ENCODE data around the gene PPP1R27. TPM values are rescaled to one million over a fixed set of nuclear protein-coding genes. Genes with fewer than 3 reads are reported as not detected.

The PPP1R27 gene
- total and polyA plus RNA-seq, 2 donors (not counting 3 experiments of a cell fraction or from before 2014, with no cell fraction given): not detected

GRCh38 chr17:81822312-81822637 lies 12.6 kb downstream of the PPP1R27 start:
- Histone ChIP-seq H3K4me2 (ENCODE audit: insufficient read depth, low read length) (no peak overlapping the region), H3K36me3 (ENCODE audit: control insufficient read depth in 2 of 2, extremely low read depth in 1 of 2, insufficient read depth in 2 of 2, low read length in 2 of 2) (peaks cover 0 to 8% of the 10 kb centered on the region in 2 experiments), H3K9me3 (replicated peaks; ENCODE audit: control insufficient read depth, insufficient read depth, low read length) (no peaks in the 10 kb centered on the region), H3K79me2 (ENCODE audit: control insufficient read depth, insufficient read depth, low read length) (no peaks in the 10 kb centered on the region), H3K9me1 (replicated peaks; ENCODE audit: control insufficient read depth, extremely low read depth, insufficient read depth, low read length) (no peaks in the 10 kb centered on the region), H3K9ac (replicated peaks; ENCODE audit: extremely low read depth, insufficient read depth, low read length) (no peak overlapping the region), H3K27me3 (ENCODE audit: control insufficient read depth in 2 of 2, insufficient read depth in 2 of 2, low read length in 2 of 2) (peaks cover 0 to 2% of the 10 kb centered on the region in 2 experiments), H3K4me3 (replicated peaks in 1 of 3; ENCODE audit: insufficient read depth in 1 of 3, low read depth in 1 of 3, low read length in 3 of 3) (no peak overlapping the region), H4K20me1 (replicated peaks; ENCODE audit: control insufficient read depth, extremely low read depth, insufficient read depth, low read length) (no peaks in the 10 kb centered on the region), H3K27ac (ENCODE audit: insufficient read depth, low read depth, low read length) (no peak overlapping the region), H3K4me1 (ENCODE audit: control insufficient read depth, extremely low read depth, insufficient read depth, low read length) (no peaks in the 10 kb centered on the region), H2AFZ (ENCODE audit: low read depth, low read length) (no peak overlapping the region)
- no TSS peak for BruUV-seq (replicated peaks)
- no peak for TF ChIP-seq POLR2A (IDR thresholded peaks at IDR 0.05; ENCODE audit: low read depth, low read length)
- TF ChIP-seq GATA2 (IDR thresholded peaks at IDR 0.05; ENCODE audit: insufficient read depth, insufficient read length, low read depth, low read length): no peak
- no peak for TF ChIP-seq EZH2 (IDR thresholded peaks at IDR 0.05; ENCODE audit: borderline replicate concordance, low read depth, low read length, severe bottlenecking)
- TF ChIP-seq MAX (IDR thresholded peaks at IDR 0.05; ENCODE audit: insufficient read depth, insufficient read length): no peak
- no peak for TF ChIP-seq JUN (IDR thresholded peaks at IDR 0.05; ENCODE audit: borderline replicate concordance, insufficient read depth, insufficient read length, low read depth)
- no peak for TF ChIP-seq MYC (IDR thresholded peaks at IDR 0.05; ENCODE audit: low read depth, low read length)
- TF ChIP-seq CTCF (IDR thresholded peaks at IDR 0.05; ENCODE audit: extremely low read depth in 1 of 2, insufficient read depth in 1 of 2, low read depth in 1 of 2, low read length in 2 of 2): no peak
- no peak for TF ChIP-seq FOS (IDR thresholded peaks at IDR 0.05; ENCODE audit: borderline replicate concordance, insufficient read depth, low read length)
- TF ChIP-seq POLR2AphosphoS5 (IDR thresholded peaks at IDR 0.05; ENCODE audit: insufficient read depth, low read depth, low read length): no peak
- DNase-seq (ENCODE audit: low read depth, low spot score): no peak
- CTCF ChIA-PET: interaction anchor here (0.6 to 2.1 kb wide), 9 partner anchors 9 to 199 kb away, joined by 3 to 20 read pairs (median 4); partner anchors contain the start of gene MCRIP1
- dilution Hi-C loops (cut with MboI; ENCODE audit: extremely low pct_ligation_motif_present, low sequenced_read_pairs) (no loop called here), intact Hi-C loops (cut with micrococcal nuclease) (no loop called here)
- POLR2A ChIA-PET: no interaction called here
- FAIRE-seq: no peak

Data from endothelial cell of umbilical vein (primary cell).